HepG2 (cell line): ENCODE data around the gene NDRG2. TPM values are rescaled to one million over a fixed set of nuclear protein-coding genes. Genes with fewer than 3 reads are reported as not detected.

Source experiments
- KDM5B ChIP-seq: sonication (generic); formaldehyde crosslinking; IDR thresholded peaks from 2 replicates; pipeline ENCODE4 v1.4.0; 2020; ENCODE audit warnings: missing genetic modification reagents, mild to moderate bottlenecking, borderline replicate concordance
- MAFG ChIP-seq: sonication (generic); formaldehyde crosslinking; IDR thresholded peaks from 2 replicates; pipeline ENCODE4 v1.5.1; 2020; ENCODE audit warnings: mild to moderate bottlenecking, missing genetic modification reagents
- MEIS2 ChIP-seq: sonication (generic); formaldehyde crosslinking; IDR thresholded peaks from 2 replicates; pipeline ENCODE4 v1.9.0; 2021; ENCODE audit warnings: mild to moderate bottlenecking, missing genetic modification reagents
- MNT ChIP-seq: fragments of 450-650 bp; IDR thresholded peaks from 2 replicates; pipeline ENCODE4 v1.6.1; 2016
- SIX4 ChIP-seq: sonication (generic); formaldehyde crosslinking; IDR thresholded peaks from 2 replicates; pipeline ENCODE4 v1.4.0; 2020; ENCODE audit warnings: missing genetic modification reagents
- THAP8 ChIP-seq: sonication (generic); formaldehyde crosslinking; IDR thresholded peaks from 2 replicates; pipeline ENCODE4 v1.5.1; 2020; ENCODE audit warnings: missing genetic modification reagents, mild to moderate bottlenecking, borderline replicate concordance
- TP53 ChIP-seq: sonication (generic); formaldehyde crosslinking; conservative IDR thresholded peaks from 2 replicates; pipeline ENCODE4 v1.4.0; 2020; ENCODE audit warnings: missing genetic modification reagents
- ZBTB49 ChIP-seq: sonication (generic); formaldehyde crosslinking; IDR thresholded peaks from 2 replicates; pipeline ENCODE4 v1.4.0; 2020; ENCODE audit warnings: missing genetic modification reagents, borderline replicate concordance
- ZNF709 ChIP-seq: sonication (generic); formaldehyde crosslinking; IDR thresholded peaks from 2 replicates; pipeline ENCODE4 v1.5.0; 2020; ENCODE audit warnings: mild to moderate bottlenecking, missing genetic modification reagents
- ZSCAN29 ChIP-seq: sonication (generic); formaldehyde crosslinking; conservative IDR thresholded peaks from 2 replicates; pipeline ENCODE4 v1.4.0; 2020; ENCODE audit warnings: mild to moderate bottlenecking, missing genetic modification reagents
- polyA plus RNA-seq, 8 experiments: library from polyadenylated mRNA; depleted of rRNA in 3 of 8; stranded (reverse) in 7 of 8; unstranded in 1 of 8; fragments of >200 nt; fragmentation: Illumina TruSeq in 4 of 8; extraction: Trizol in 4 of 8; gene quantifications; 2 replicates each; pipeline versions ENCODE4 v1.2.1 to v1.2.3, GENCODE V29; 2011 to 2016; ENCODE audit warnings: low read depth in 4 of 8, missing spikeins in 1 of 8, mixed read lengths in 1 of 8; ENCODE audit not compliant: insufficient read depth in 1 of 8
- total RNA-seq, 5 experiments: library from RNA; depleted of rRNA; stranded (reverse); fragments of >200 nt; fragmentation: Illumina TruSeq; extraction: Trizol; gene quantifications; 2 replicates each; pipeline ENCODE4 v1.2.3, GENCODE V29; 2016; ENCODE audit warnings: low read depth in 1 of 5

NDRG2 gene
- total and polyA plus RNA-seq, 2 of the 13 experiments (the other 11 are each of a cell fraction or from before 2014, with no cell fraction given), result 27.2 to 189 TPM

- no peak for TF ChIP-seq MNT
- TF ChIP-seq ZSCAN29, result peak; percentile 80; the same call in 1 of the 2 replicates
- no peak for TF ChIP-seq ZBTB49 (CRISPR knock-in tag)
- TF ChIP-seq KDM5B (CRISPR knock-in tag), result peak; percentile 80
- no peak for TF ChIP-seq SIX4 (CRISPR knock-in tag)
- TF ChIP-seq THAP8 (CRISPR knock-in tag), result no peak
- no peak for TF ChIP-seq MAFG (CRISPR knock-in tag)
- TF ChIP-seq TP53 (CRISPR knock-in tag), result peak; percentile 66; the same call in 1 of the 2 replicates
- TF ChIP-seq MEIS2 (CRISPR knock-in tag), result 0 out of 2 replicates have a peak, but pooled peaks have one; percentile 45
- TF ChIP-seq ZNF709 (CRISPR knock-in tag), result 0 out of 2 replicates have a peak, but pooled peaks have one; percentile 35
Measured at GRCh38 chr14:20970983-20971704, 53.7 kb downstream of the NDRG2 start (continued).
